Measurements from ENCODE around the gene C17orf107. TPM values are rescaled to one million over a fixed set of nuclear protein-coding genes. Genes with fewer than 3 reads are reported as not detected.

The C17orf107 gene
- total and polyA plus RNA-seq, 9 of the 15 experiments (the other 6 are each of a cell fraction or from before 2014, with no cell fraction given) = 0.05 to 0.29 (median 0.07) TPM; not detected in 4

DNA sequence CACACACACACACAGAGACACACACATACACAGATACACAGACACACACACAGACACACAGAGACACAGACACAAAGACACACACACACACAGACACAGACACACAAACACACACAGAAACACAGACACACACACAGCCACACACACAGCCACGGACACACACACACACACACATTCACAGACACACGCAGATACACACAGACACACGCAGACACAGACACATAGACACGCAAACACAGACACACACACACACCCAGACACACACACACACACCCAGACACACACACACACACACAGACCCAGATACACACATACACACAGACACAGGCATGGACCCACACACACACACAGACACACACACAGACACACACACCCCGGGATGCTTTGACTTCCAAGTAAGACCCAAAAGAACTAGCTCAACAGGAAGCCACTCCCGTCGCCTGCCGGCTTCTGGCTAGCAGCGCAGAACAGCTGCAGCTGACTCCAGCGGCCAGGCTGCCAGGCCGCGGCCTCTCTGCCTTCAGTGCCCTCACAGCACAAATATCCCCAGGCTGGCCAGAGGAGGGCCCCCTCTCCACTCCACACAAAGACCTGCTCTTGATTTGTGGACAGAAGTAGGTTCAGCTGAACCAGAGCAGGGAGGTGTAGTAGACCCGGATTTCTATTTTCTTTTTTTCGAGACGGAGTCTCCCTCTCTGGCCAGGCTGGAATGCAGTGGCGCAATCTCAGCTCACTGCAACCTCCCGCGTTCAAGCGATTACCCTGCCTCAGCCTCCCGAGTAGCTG is 9.6 kb downstream of the C17orf107 start (continued):
- peak; percentile 21; the same call in 1 of the 2 replicates for TF ChIP-seq CXXC5 (CRISPR knock-in tag; IDR thresholded peaks at IDR 0.05)

DNA sequence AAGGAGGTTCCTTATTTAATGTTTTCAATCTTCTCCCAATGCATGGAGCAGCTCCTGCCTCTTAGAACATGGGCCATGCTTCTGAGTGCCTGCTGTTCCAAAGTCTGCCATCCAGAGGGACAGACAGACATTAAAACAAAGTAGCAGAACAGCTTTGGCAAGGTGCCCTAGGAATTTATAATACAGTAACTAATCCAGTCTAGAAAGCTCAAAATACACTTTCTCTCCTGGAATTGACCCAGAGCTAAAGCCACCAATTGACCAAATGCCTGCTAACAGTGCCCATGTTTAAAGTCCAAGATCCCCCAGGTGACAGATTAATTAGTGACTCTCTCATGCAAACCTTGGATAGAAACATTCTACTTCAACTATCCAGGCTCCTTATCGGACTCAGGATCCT is 14.7 kb downstream of the C17orf107 start:
- in situ Hi-C loops (cut with MboI) = loop anchor here (10.0 kb wide), 1 partner anchor 151 kb away; no protein-coding TSS in a partner anchor
- intact Hi-C loops (cut with micrococcal nuclease) = no loop called here

More for the DNA sequence above, 14.7 kb downstream of the C17orf107 start:
- Histone ChIP-seq H3K9ac (ENCODE audit: insufficient read depth in 1 of 2, low read depth in 2 of 2, low read length in 2 of 2) (no peak overlapping the region), H3K27me3 (ENCODE audit: control insufficient read depth in 2 of 2, insufficient read depth in 2 of 2, low read length in 2 of 2) (no peaks in the 10 kb centered on the region), H3K4me1 (replicated peaks in 1 of 2; ENCODE audit: control insufficient read depth in 2 of 2, insufficient read depth in 2 of 2, low read length in 2 of 2) (peaks cover 0 to 5% of the 10 kb centered on the region in 2 experiments; a peak in 4 of 5 replicates), H3K27ac (ENCODE audit: extremely low read depth, low read depth, low read length) (no peak overlapping the region), H3K79me2 (ENCODE audit: control insufficient read depth, insufficient read depth, low read length) (no peaks in the 10 kb centered on the region), H3K9me1 (ENCODE audit: control insufficient read depth, insufficient read depth, low read length) (no peaks in the 10 kb centered on the region), H3K4me3 (no peak overlapping the region), H2AFZ (ENCODE audit: low read depth, low read length) (no peak overlapping the region), H3K4me2 (ENCODE audit: insufficient read depth, low read length) (no peak overlapping the region), H3K36me3 (ENCODE audit: control insufficient read depth, insufficient read depth, low read length) (no peaks in the 10 kb centered on the region), H3K9me3 (replicated peaks; ENCODE audit: control insufficient read depth, insufficient read depth, low read depth, low read length) (no peaks in the 10 kb centered on the region), H4K20me1 (replicated peaks; ENCODE audit: control insufficient read depth, insufficient read depth, low read length) (no peaks in the 10 kb centered on the region)
- POLR2A ChIA-PET = interaction anchor here (0.6 to 0.7 kb wide), 3 partner anchors 48 to 171 kb away, joined by 3 to 4 read pairs (median 3); no protein-coding TSS in a partner anchor
- TF ChIP-seq NFIC (IDR thresholded peaks at IDR 0.05) = 0 out of 2 replicates have a peak, but pooled peaks have one; percentile 10
- TF ChIP-seq ZNF561 (CRISPR knock-in tag; conservative IDR thresholded peaks at IDR 0.05) = no peak
- BruUV-seq (replicated peaks) = no TSS peak
- ATAC-seq = no peak
- no peak for FAIRE-seq
- CTCF ChIA-PET (ENCODE audit: low intra/inter-chr PET ratio) = no interaction called here
- DNase-seq (ENCODE audit: extremely low read depth in 1 of 4, low spot score in 3 of 4) = no peak
- WGBS (ENCODE audit: insufficient coverage, low coverage, missing lambda C conversion rate) = no CpG with 5 or more reads among the region's 1 CpG
